ENCODE measurements around the gene ASB2. TPM values are rescaled to one million over a fixed set of nuclear protein-coding genes. Genes with fewer than 3 reads are reported as not detected.

Gene ASB2
- polyA plus RNA-seq, 3 donors = 0.25 to 2.5 (median 1.4) TPM

DNA sequence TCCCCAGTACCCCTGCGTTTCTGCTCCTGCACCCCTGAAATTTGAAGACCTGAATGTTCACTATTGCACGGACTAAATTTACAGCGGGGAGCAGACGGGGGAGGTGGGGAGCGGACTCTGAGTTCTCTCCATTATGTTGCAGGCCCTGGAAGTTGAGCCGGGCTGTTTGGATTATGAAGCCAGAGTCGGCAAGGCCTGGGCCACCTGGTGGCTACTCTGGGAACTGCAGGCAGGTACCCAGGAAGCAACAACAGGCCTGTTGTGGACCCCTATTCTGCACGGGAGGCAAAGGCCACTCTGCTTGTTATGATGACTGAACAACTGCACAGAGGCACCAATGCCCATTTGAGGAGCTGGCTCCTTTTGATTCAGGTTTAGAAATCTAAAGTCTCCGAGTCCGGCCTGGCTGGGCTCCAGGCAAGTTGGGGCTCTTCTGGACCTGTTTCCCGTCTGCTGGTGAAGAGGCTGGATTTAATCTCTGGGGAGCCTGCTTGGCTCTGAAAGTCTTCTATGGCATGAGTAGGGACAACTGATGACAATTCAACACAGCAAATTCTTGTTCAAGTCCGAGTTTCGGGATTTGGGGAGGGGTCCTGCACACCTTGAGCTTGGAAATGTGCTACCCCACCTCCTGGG, 83.3 kb downstream of the ASB2 start:
- H2AFZ ChIP-seq (ENCODE audit: insufficient read depth, low read depth, low read length, poor library complexity, severe bottlenecking) = no peak overlapping the region

DNA sequence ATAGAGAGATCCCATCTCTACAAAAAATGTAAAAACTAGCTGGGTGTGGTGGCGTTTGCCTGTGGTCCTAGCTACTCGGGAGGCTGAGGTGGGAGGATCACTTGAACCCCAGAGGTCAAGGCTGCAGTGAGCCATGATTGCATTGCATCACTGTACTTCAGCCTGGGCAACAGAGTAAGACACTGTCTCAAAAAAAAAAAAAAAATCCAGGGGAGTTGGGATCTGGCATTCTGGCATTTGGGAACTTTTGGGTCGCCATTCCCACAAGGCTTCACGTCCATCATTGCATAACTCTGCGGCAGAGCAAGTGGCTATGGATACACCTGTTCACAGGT, 83.9 kb downstream of the ASB2 start:
- H2AFZ ChIP-seq (ENCODE audit: insufficient read depth, low read depth, low read length, poor library complexity, severe bottlenecking) = no peak overlapping the region
- no peaks in the 10 kb centered on the region for H3K36me3 Mint-ChIP-seq
- H3K27me3 ChIP-seq (ENCODE audit: control insufficient read depth in 2 of 2, insufficient read depth in 2 of 2, low read length in 2 of 2) = peaks cover 0 to 3% of the 10 kb centered on the region in 2 donors
- no peaks in the 10 kb centered on the region for H3K4me1 ChIP-seq (ENCODE audit: control insufficient read depth in 1 of 2, insufficient read depth in 2 of 2, low read length in 2 of 2)
- H3K27ac Mint-ChIP-seq = no peak overlapping the region
- no peaks in the 10 kb centered on the region for H3K36me3 ChIP-seq (replicated peaks in 1 of 2; ENCODE audit: control insufficient read depth in 1 of 2, insufficient read depth in 2 of 2, low read length in 2 of 2)
- DNase-seq = no peak
- no peaks in the 10 kb centered on the region for H3K79me2 ChIP-seq (ENCODE audit: insufficient read depth, low read length)
- H3K4me3 ChIP-seq (replicated peaks in 1 of 3; ENCODE audit: low read depth in 2 of 3, low read length in 3 of 3) = no peak overlapping the region
- WGBS (ENCODE audit: insufficient coverage) = no CpG with 5 or more reads among the region's 5 CpGs
- H3K9ac ChIP-seq (ENCODE audit: insufficient read depth, low read length, poor library complexity, severe bottlenecking) = no peak overlapping the region
- intact Hi-C loops (cut with micrococcal nuclease) = loop anchor here in 1 of 2 donors (5.0 kb wide), 1 partner anchor 940 kb away; no protein-coding TSS in a partner anchor
- no peak overlapping the region for H3K4me3 Mint-ChIP-seq
- no peak overlapping the region for H3K4me2 ChIP-seq (replicated peaks; ENCODE audit: extremely low read depth, low read length, poor library complexity, severe bottlenecking)
- no peaks in the 10 kb centered on the region for H3K4me1 Mint-ChIP-seq
- H3K27me3 Mint-ChIP-seq (ENCODE audit: low read depth in 3 of 3) = peaks cover 11 to 18% (median 14%) of the 10 kb centered on the region in 3 donors
- no peaks in the 10 kb centered on the region for H4K20me1 ChIP-seq (ENCODE audit: insufficient read depth, low read length)
- TF ChIP-seq, protein P1, sequence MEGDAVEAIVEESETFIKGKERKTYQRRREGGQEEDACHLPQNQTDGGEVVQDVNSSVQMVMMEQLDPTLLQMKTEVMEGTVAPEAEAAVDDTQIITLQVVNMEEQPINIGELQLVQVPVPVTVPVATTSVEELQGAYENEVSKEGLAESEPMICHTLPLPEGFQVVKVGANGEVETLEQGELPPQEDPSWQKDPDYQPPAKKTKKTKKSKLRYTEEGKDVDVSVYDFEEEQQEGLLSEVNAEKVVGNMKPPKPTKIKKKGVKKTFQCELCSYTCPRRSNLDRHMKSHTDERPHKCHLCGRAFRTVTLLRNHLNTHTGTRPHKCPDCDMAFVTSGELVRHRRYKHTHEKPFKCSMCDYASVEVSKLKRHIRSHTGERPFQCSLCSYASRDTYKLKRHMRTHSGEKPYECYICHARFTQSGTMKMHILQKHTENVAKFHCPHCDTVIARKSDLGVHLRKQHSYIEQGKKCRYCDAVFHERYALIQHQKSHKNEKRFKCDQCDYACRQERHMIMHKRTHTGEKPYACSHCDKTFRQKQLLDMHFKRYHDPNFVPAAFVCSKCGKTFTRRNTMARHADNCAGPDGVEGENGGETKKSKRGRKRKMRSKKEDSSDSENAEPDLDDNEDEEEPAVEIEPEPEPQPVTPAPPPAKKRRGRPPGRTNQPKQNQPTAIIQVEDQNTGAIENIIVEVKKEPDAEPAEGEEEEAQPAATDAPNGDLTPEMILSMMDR (IDR thresholded peaks at IDR 0.05) = no peak
- H3K27ac ChIP-seq (ENCODE audit: low read depth in 1 of 2, low read length in 2 of 2) = no peak overlapping the region
- peaks cover 0 to 6% (median 0%) of the 10 kb centered on the region in 7 donors for H3K9me3 Mint-ChIP-seq
- no peaks in the 10 kb centered on the region for H3K9me3 ChIP-seq (replicated peaks in 1 of 2; ENCODE audit: control insufficient read depth in 1 of 2, insufficient read depth in 1 of 2, low read length in 2 of 2)

More for the DNA sequence above, 83.3 kb downstream of the ASB2 start:
- Mint-ChIP-seq H3K4me3 (no peak overlapping the region), H3K36me3 (no peaks in the 10 kb centered on the region), H3K9me3 (peaks cover 0 to 4% (median 0%) of the 10 kb centered on the region in 7 donors), H3K4me1 (no peaks in the 10 kb centered on the region), H3K27me3 (ENCODE audit: low read depth in 3 of 3) (peaks cover 11 to 18% (median 12%) of the 10 kb centered on the region in 3 donors), H3K27ac (no peak overlapping the region)
- WGBS (ENCODE audit: insufficient coverage) = 28% methylated on average over 10 of the region's 13 CpGs
- peaks cover 0 to 3% of the 10 kb centered on the region in 2 donors for H3K27me3 ChIP-seq (ENCODE audit: control insufficient read depth in 2 of 2, insufficient read depth in 2 of 2, low read length in 2 of 2)
- no peaks in the 10 kb centered on the region for H4K20me1 ChIP-seq (ENCODE audit: insufficient read depth, low read length)
- intact Hi-C loops (cut with micrococcal nuclease) = loop anchor here in 1 of 2 donors (5.0 kb wide), 1 partner anchor 941 kb away; no protein-coding TSS in a partner anchor
- no peaks in the 10 kb centered on the region for H3K36me3 ChIP-seq (replicated peaks in 1 of 2; ENCODE audit: control insufficient read depth in 1 of 2, insufficient read depth in 2 of 2, low read length in 2 of 2)
- peak; percentile 21 to 43 (median 38) for DNase-seq
- H3K4me1 ChIP-seq (ENCODE audit: control insufficient read depth in 1 of 2, insufficient read depth in 2 of 2, low read length in 2 of 2) = no peaks in the 10 kb centered on the region
- H3K9ac ChIP-seq (ENCODE audit: insufficient read depth, low read length, poor library complexity, severe bottlenecking) = no peak overlapping the region
- no peak overlapping the region for H3K4me3 ChIP-seq (replicated peaks in 1 of 3; ENCODE audit: low read depth in 2 of 3, low read length in 3 of 3)
- H3K4me2 ChIP-seq (replicated peaks; ENCODE audit: extremely low read depth, low read length, poor library complexity, severe bottlenecking) = no peak overlapping the region
- no peaks in the 10 kb centered on the region for H3K79me2 ChIP-seq (ENCODE audit: insufficient read depth, low read length)
- TF ChIP-seq, protein P1 (IDR thresholded peaks at IDR 0.05) = peak; percentile 100
- H3K27ac ChIP-seq (ENCODE audit: low read depth in 1 of 2, low read length in 2 of 2) = no peak overlapping the region
- no peaks in the 10 kb centered on the region for H3K9me3 ChIP-seq (replicated peaks in 1 of 2; ENCODE audit: control insufficient read depth in 1 of 2, insufficient read depth in 1 of 2, low read length in 2 of 2)
